KG1 (cell line): Measurements from ENCODE around the gene PLEKHA7.
A peak's percentile ranks its signal among the peaks of the same experiment; 100 is the strongest.
"Not testable (repeated sequence)": the region's sequence is repeated elsewhere in the genome, so short reads cannot be mapped to it uniquely, and the experiment has no call there.

Experiments used
- DNase-seq: peaks from one replicate; lab custom pipeline; 2025; lab: John Stamatoyannopoulos, UW

PLEKHA7 gene

GRCh38 chr11:17014321-17014832, at the start of gene PLEKHA7:
TSS of gene PLEKHA7 (minus strand) at chr11:17014414. CDS start at chr11:17014401, 13 bp downstream.
- DNase-seq = no peak

GRCh38 chr11:17063171-17064002, 49.2 kb upstream of the PLEKHA7 start:
- peak; percentile 40 for DNase-seq

- DNase-seq = not testable (repeated sequence)
Measured at GRCh38 chr11:17051146-17051545, 36.9 kb upstream of the PLEKHA7 start.

GRCh38 chr11:17048491-17048890, 34.3 kb upstream of the PLEKHA7 start:
- not testable (repeated sequence) for DNase-seq

- no peak for DNase-seq
Measured at GRCh38 chr11:17046690-17047089, 32.5 kb upstream of the PLEKHA7 start.

- no peak for DNase-seq
Measured at GRCh38 chr11:17036666-17037658, 22.7 kb upstream of the PLEKHA7 start.

- DNase-seq = not testable (repeated sequence)
Measured at GRCh38 chr11:17034027-17034426, 19.8 kb upstream of the PLEKHA7 start.

- DNase-seq = no peak
Measured at GRCh38 chr11:17026487-17027082, 12.4 kb upstream of the PLEKHA7 start.

- no peak for DNase-seq
Measured at GRCh38 chr11:17024924-17025323, 10.7 kb upstream of the PLEKHA7 start.

- no peak for DNase-seq
Measured at GRCh38 chr11:17021511-17021910, 7.3 kb upstream of the PLEKHA7 start.

GRCh38 chr11:17020831-17021230, 6.6 kb upstream of the PLEKHA7 start:
- no peak for DNase-seq

GRCh38 chr11:17019232-17019631, 5.0 kb upstream of the PLEKHA7 start:
- DNase-seq = no peak

- DNase-seq = no peak
Measured at GRCh38 chr11:17015627-17016126, 1.5 kb upstream of the PLEKHA7 start.

- no peak for DNase-seq
Measured at GRCh38 chr11:17014833-17015626, 816 bp upstream of the PLEKHA7 start.

- DNase-seq = no peak
Measured at GRCh38 chr11:17013548-17014320, 480 bp downstream of the PLEKHA7 start.

- DNase-seq = no peak
Measured at GRCh38 chr11:17012712-17013547, 1.3 kb downstream of the PLEKHA7 start.

GRCh38 chr11:17012179-17012578, 2.0 kb downstream of the PLEKHA7 start:
- DNase-seq = no peak

GRCh38 chr11:17010851-17011420, 3.3 kb downstream of the PLEKHA7 start:
- DNase-seq = no peak

GRCh38 chr11:17008099-17008498, 6.1 kb downstream of the PLEKHA7 start:
- DNase-seq = no peak
